ENCODE data around the gene FAM13A. TPM values are rescaled to one million over a fixed set of nuclear protein-coding genes. Genes with fewer than 3 reads are reported as not detected.

The FAM13A gene
- total RNA-seq, 1 experiment from 2014 or later = 9.9 TPM

- DNase-seq (ENCODE audit: low read depth) = no peak
Measured at GRCh38 chr4:88747351-88747750, 309.6 kb downstream of the FAM13A start.

- DNase-seq (ENCODE audit: low read depth) = no peak
Measured at GRCh38 chr4:88746206-88746605, 310.8 kb downstream of the FAM13A start.

GRCh38 chr4:88745581-88746163, 311.3 kb downstream of the FAM13A start:
- DNase-seq (ENCODE audit: low read depth) = no peak

- DNase-seq (ENCODE audit: low read depth) = no peak
Measured at GRCh38 chr4:88745175-88745574, 311.8 kb downstream of the FAM13A start.

GRCh38 chr4:88744609-88745008, 312.4 kb downstream of the FAM13A start:
- no peak for DNase-seq (ENCODE audit: low read depth)

- peak; percentile 5 for DNase-seq (ENCODE audit: low read depth)
Measured at GRCh38 chr4:88743696-88744095, 313.3 kb downstream of the FAM13A start.

GRCh38 chr4:88742561-88742960, 314.4 kb downstream of the FAM13A start:
- DNase-seq (ENCODE audit: low read depth) = no peak

GRCh38 chr4:88738180-88738579, 318.8 kb downstream of the FAM13A start:
- DNase-seq (ENCODE audit: low read depth) = no peak

GRCh38 chr4:88737307-88737941, 319.6 kb downstream of the FAM13A start:
- no peak for DNase-seq (ENCODE audit: low read depth)

GRCh38 chr4:88736264-88736663, 320.7 kb downstream of the FAM13A start:
- DNase-seq (ENCODE audit: low read depth) = no peak

- DNase-seq (ENCODE audit: low read depth) = no peak
Measured at GRCh38 chr4:88735564-88735963, 321.4 kb downstream of the FAM13A start.

- DNase-seq (ENCODE audit: low read depth) = no peak
Measured at GRCh38 chr4:88734403-88734949, 322.5 kb downstream of the FAM13A start.

- no peak for DNase-seq (ENCODE audit: low read depth)
Measured at GRCh38 chr4:88732714-88733368, 324.1 kb downstream of the FAM13A start.

- no peak for DNase-seq (ENCODE audit: low read depth)
Measured at GRCh38 chr4:88731381-88731780, 325.6 kb downstream of the FAM13A start.

- no peak for DNase-seq (ENCODE audit: low read depth)
Measured at GRCh38 chr4:88730811-88731210, 326.2 kb downstream of the FAM13A start.

- no peak for DNase-seq (ENCODE audit: low read depth)
Measured at GRCh38 chr4:88729146-88729760, 327.7 kb downstream of the FAM13A start.

GRCh38 chr4:88728146-88728545, 328.8 kb downstream of the FAM13A start:
- DNase-seq (ENCODE audit: low read depth) = no peak

- DNase-seq (ENCODE audit: low read depth) = no peak
Measured at GRCh38 chr4:88725986-88726385, 331.0 kb downstream of the FAM13A start.

- no peak for DNase-seq (ENCODE audit: low read depth)
Measured at GRCh38 chr4:88725143-88725542, 331.8 kb downstream of the FAM13A start.

- no peak for DNase-seq (ENCODE audit: low read depth)
Measured at GRCh38 chr4:88724406-88724805, 332.6 kb downstream of the FAM13A start.

- DNase-seq (ENCODE audit: low read depth) = no peak
Measured at GRCh38 chr4:88722828-88723227, 334.2 kb downstream of the FAM13A start.

- no peak for DNase-seq (ENCODE audit: low read depth)
Measured at GRCh38 chr4:88722276-88722780, 334.7 kb downstream of the FAM13A start.

Measured in RPMI7951 (cell line).